DMS153 treated with DMSO at 0.1 percent for 48 hours (cell line): Measurements from ENCODE around the gene TMPRSS13.
"Not testable (repeated sequence)": the region's sequence is repeated elsewhere in the genome, so short reads cannot be mapped to it uniquely, and the experiment has no call there.

Experiments used
- DNase-seq: peaks from one replicate; lab custom pipeline; 2025; ENCODE audit not compliant: unreplicated experiment; lab: John Stamatoyannopoulos, UW

TMPRSS13 gene

GRCh38 chr11:117931331-117931950, 2.2 kb upstream of the TMPRSS13 start:
- no peak for DNase-seq

GRCh38 chr11:117930668-117931330, 1.6 kb upstream of the TMPRSS13 start:
- no peak for DNase-seq

GRCh38 chr11:117929916-117930570, 841 bp upstream of the TMPRSS13 start:
- no peak for DNase-seq

GRCh38 chr11:117928446-117929141, 608 bp downstream of the TMPRSS13 start:
- no peak for DNase-seq

- no peak for DNase-seq
These were observed 1.3 kb downstream of the TMPRSS13 start for GRCh38 chr11:117927926-117928325.

GRCh38 chr11:117926166-117926565, 3.0 kb downstream of the TMPRSS13 start:
- not testable (repeated sequence) for DNase-seq

- DNase-seq = peak; percentile 53
These were observed 3.8 kb downstream of the TMPRSS13 start for GRCh38 chr11:117925198-117925925.

GRCh38 chr11:117924631-117925170, 4.5 kb downstream of the TMPRSS13 start:
- no peak for DNase-seq

GRCh38 chr11:117923773-117924172, 5.4 kb downstream of the TMPRSS13 start:
- no peak for DNase-seq

GRCh38 chr11:117923275-117923674, 5.9 kb downstream of the TMPRSS13 start:
- no peak for DNase-seq

GRCh38 chr11:117921893-117922292, 7.3 kb downstream of the TMPRSS13 start:
- DNase-seq = no peak

GRCh38 chr11:117921456-117921855, 7.7 kb downstream of the TMPRSS13 start:
- DNase-seq = no peak

- no peak for DNase-seq
These were observed 9.4 kb downstream of the TMPRSS13 start for GRCh38 chr11:117919781-117920221.

GRCh38 chr11:117919341-117919740, 9.9 kb downstream of the TMPRSS13 start:
- no peak for DNase-seq

- no peak for DNase-seq
These were observed 10.6 kb downstream of the TMPRSS13 start for GRCh38 chr11:117918366-117919255.

- DNase-seq = no peak
These were observed 11.5 kb downstream of the TMPRSS13 start for GRCh38 chr11:117917591-117918151.

- DNase-seq = no peak
These were observed 12.2 kb downstream of the TMPRSS13 start for GRCh38 chr11:117916956-117917355.

GRCh38 chr11:117915672-117916235, 13.4 kb downstream of the TMPRSS13 start:
- no peak for DNase-seq

- no peak for DNase-seq
These were observed 14.1 kb downstream of the TMPRSS13 start for GRCh38 chr11:117914991-117915618.
